ACHN (cell line): ENCODE measurements around the gene SPATS2.

Experiments used
- DNase-seq: peaks from one replicate; pipeline ENCODE4 v3.0.0-alpha.2; 2015
- in situ Hi-C: cut with HindIII; loops from 2 replicates; pipeline ENCODE4 v1.10.0; 2017; ENCODE audit warnings: low sequenced_read_pairs, low pct_ligation_motif_present, low pct_unique_long_range_greater_than_20kb

The SPATS2 gene

GRCh38 chr12:49335118-49335954, 31.9 kb upstream of the SPATS2 start:
- no peak for DNase-seq
- in situ Hi-C loops, result no loop called here

GRCh38 chr12:49335955-49336644, 31.2 kb upstream of the SPATS2 start:
- in situ Hi-C loops, result no loop called here
- no peak for DNase-seq

GRCh38 chr12:49336645-49337584, 30.3 kb upstream of the SPATS2 start, which contains the start of gene C1QL4:
C1QL4 (minus strand) TSS chr12:49337188; CDS start chr12:49336477, 711 bp downstream.
- DNase-seq, result peak; percentile 85
- in situ Hi-C loops, result no loop called here

GRCh38 chr12:49338830-49339463, 28.3 kb upstream of the SPATS2 start:
- no peak for DNase-seq
- in situ Hi-C loops, result no loop called here

GRCh38 chr12:49339464-49339861, 27.8 kb upstream of the SPATS2 start:
- in situ Hi-C loops, result no loop called here
- no peak for DNase-seq

- no peak for DNase-seq
- in situ Hi-C loops, result no loop called here
Measured at GRCh38 chr12:49340095-49340870, 27.0 kb upstream of the SPATS2 start.

GRCh38 chr12:49340971-49341776, 26.1 kb upstream of the SPATS2 start:
- in situ Hi-C loops, result no loop called here
- no peak for DNase-seq

GRCh38 chr12:49341777-49342065, 25.5 kb upstream of the SPATS2 start:
- DNase-seq, result no peak
- in situ Hi-C loops, result no loop called here

- in situ Hi-C loops, result no loop called here
- peak; percentile 92 for DNase-seq
Measured at GRCh38 chr12:49342066-49342913, 25.0 kb upstream of the SPATS2 start.

- DNase-seq, result no peak
- in situ Hi-C loops, result no loop called here
Measured at GRCh38 chr12:49342914-49343731, 24.1 kb upstream of the SPATS2 start.

GRCh38 chr12:49344486-49345050, 22.7 kb upstream of the SPATS2 start:
- in situ Hi-C loops, result no loop called here
- no peak for DNase-seq

- DNase-seq, result peak; percentile 90
- in situ Hi-C loops, result no loop called here
Measured at GRCh38 chr12:49345051-49345824, 22.0 kb upstream of the SPATS2 start.

GRCh38 chr12:49345825-49346658, 21.2 kb upstream of the SPATS2 start:
- in situ Hi-C loops, result no loop called here
- no peak for DNase-seq
